ENCODE data around the gene ZNF79.

ZNF79 gene

GRCh38 chr9:127419348-127419747, 4.8 kb upstream of the ZNF79 start:
- no peak for TF ChIP-seq REST (IDR thresholded peaks at IDR 0.05; ENCODE audit: low read depth)
- no peak for TF ChIP-seq MAX (IDR thresholded peaks at IDR 0.05)
- no peak for TF ChIP-seq YY1 (IDR thresholded peaks at IDR 0.05; ENCODE audit: low read depth)
- no peak for TF ChIP-seq USF1 (IDR thresholded peaks at IDR 0.05)
- no peak for TF ChIP-seq FOXM1 (IDR thresholded peaks at IDR 0.05; ENCODE audit: borderline replicate concordance, low read depth)
- no peak for TF ChIP-seq ZBTB7A (IDR thresholded peaks at IDR 0.05; ENCODE audit: low read depth)
- no peak for TF ChIP-seq EP300 (IDR thresholded peaks at IDR 0.05; ENCODE audit: borderline replicate concordance)
- no peak for TF ChIP-seq RAD21 (IDR thresholded peaks at IDR 0.05; ENCODE audit: low read depth)
- no peak for TF ChIP-seq CREB1 (IDR thresholded peaks at IDR 0.05; ENCODE audit: low read depth)
- TF ChIP-seq TCF12 (IDR thresholded peaks at IDR 0.05; ENCODE audit: low read depth), result no peak
- no peak for TF ChIP-seq NFIC (IDR thresholded peaks at IDR 0.05)
- TF ChIP-seq CEBPB (IDR thresholded peaks at IDR 0.05), result no peak
- no peak for TF ChIP-seq TEAD4 (IDR thresholded peaks at IDR 0.05)
- no peak for TF ChIP-seq EGR1 (IDR thresholded peaks at IDR 0.05)
- TF ChIP-seq TAF1 (IDR thresholded peaks at IDR 0.05; ENCODE audit: low read depth), result no peak

- TF ChIP-seq MAX (IDR thresholded peaks at IDR 0.05), result no peak
- no peak for TF ChIP-seq ZBTB7A (IDR thresholded peaks at IDR 0.05; ENCODE audit: low read depth)
- TF ChIP-seq CEBPB (IDR thresholded peaks at IDR 0.05), result no peak
- TF ChIP-seq USF1 (IDR thresholded peaks at IDR 0.05), result no peak
- no peak for TF ChIP-seq EP300 (IDR thresholded peaks at IDR 0.05; ENCODE audit: borderline replicate concordance)
- TF ChIP-seq CREB1 (IDR thresholded peaks at IDR 0.05; ENCODE audit: low read depth), result no peak
- TF ChIP-seq FOXM1 (IDR thresholded peaks at IDR 0.05; ENCODE audit: borderline replicate concordance, low read depth), result no peak
- TF ChIP-seq REST (IDR thresholded peaks at IDR 0.05; ENCODE audit: low read depth), result no peak
- no peak for TF ChIP-seq NFIC (IDR thresholded peaks at IDR 0.05)
- no peak for TF ChIP-seq TAF1 (IDR thresholded peaks at IDR 0.05; ENCODE audit: low read depth)
- no peak for TF ChIP-seq TEAD4 (IDR thresholded peaks at IDR 0.05)
- TF ChIP-seq TCF12 (IDR thresholded peaks at IDR 0.05; ENCODE audit: low read depth), result no peak
- TF ChIP-seq RAD21 (IDR thresholded peaks at IDR 0.05; ENCODE audit: low read depth), result no peak
- TF ChIP-seq EGR1 (IDR thresholded peaks at IDR 0.05), result no peak
- no peak for TF ChIP-seq YY1 (IDR thresholded peaks at IDR 0.05; ENCODE audit: low read depth)
Measured at GRCh38 chr9:127421057-127421456, 3.1 kb upstream of the ZNF79 start.

- TF ChIP-seq ZBTB7A (IDR thresholded peaks at IDR 0.05; ENCODE audit: low read depth) (no peak), EP300 (IDR thresholded peaks at IDR 0.05; ENCODE audit: borderline replicate concordance) (no peak), NFIC (IDR thresholded peaks at IDR 0.05) (no peak), TCF12 (IDR thresholded peaks at IDR 0.05; ENCODE audit: low read depth) (no peak)
Measured at GRCh38 chr9:127422133-127422782, 1.9 kb upstream of the ZNF79 start.

- TF ChIP-seq CREB1 (IDR thresholded peaks at IDR 0.05; ENCODE audit: low read depth) (no peak), USF1 (IDR thresholded peaks at IDR 0.05) (no peak), TCF12 (IDR thresholded peaks at IDR 0.05; ENCODE audit: low read depth) (no peak), FOXM1 (IDR thresholded peaks at IDR 0.05; ENCODE audit: borderline replicate concordance, low read depth) (no peak), TAF1 (IDR thresholded peaks at IDR 0.05; ENCODE audit: low read depth) (no peak), EGR1 (IDR thresholded peaks at IDR 0.05) (no peak), REST (IDR thresholded peaks at IDR 0.05; ENCODE audit: low read depth) (no peak), MAX (IDR thresholded peaks at IDR 0.05) (no peak), YY1 (IDR thresholded peaks at IDR 0.05; ENCODE audit: low read depth) (no peak), EP300 (IDR thresholded peaks at IDR 0.05; ENCODE audit: borderline replicate concordance) (no peak), ZBTB7A (IDR thresholded peaks at IDR 0.05; ENCODE audit: low read depth) (no peak), TEAD4 (IDR thresholded peaks at IDR 0.05) (no peak), CEBPB (IDR thresholded peaks at IDR 0.05) (no peak), RAD21 (IDR thresholded peaks at IDR 0.05; ENCODE audit: low read depth) (no peak), NFIC (IDR thresholded peaks at IDR 0.05) (no peak)
Measured at GRCh38 chr9:127422787-127423186, 1.4 kb upstream of the ZNF79 start.

Data from Ishikawa (cell line).